NCI-H2029 treated with DMSO at 0.1 percent for 48 hours (cell line): ENCODE measurements around the gene MPHOSPH8.
"Not testable (repeated sequence)": the region's sequence is repeated elsewhere in the genome, so short reads cannot be mapped to it uniquely, and the experiment has no call there.

Experiments
- DNase-seq: peaks from one replicate; lab custom pipeline; 2025; lab: John Stamatoyannopoulos, UW

Gene MPHOSPH8

GRCh38 chr13:19624265-19624664 lies 9.2 kb upstream of the MPHOSPH8 start:
- DNase-seq = no peak

GRCh38 chr13:19632915-19633478 lies 462 bp upstream of the MPHOSPH8 start:
- no peak for DNase-seq

- no peak for DNase-seq
Observed at GRCh38 chr13:19634256-19634740, 839 bp downstream of the MPHOSPH8 start.

- DNase-seq = not testable (repeated sequence)
Observed at GRCh38 chr13:19635926-19636325, 2.5 kb downstream of the MPHOSPH8 start.

GRCh38 chr13:19643652-19644051 lies 10.2 kb downstream of the MPHOSPH8 start:
- DNase-seq = no peak

- no peak for DNase-seq
Observed at GRCh38 chr13:19645000-19645399, 11.5 kb downstream of the MPHOSPH8 start.

GRCh38 chr13:19646063-19646462 lies 12.6 kb downstream of the MPHOSPH8 start:
- DNase-seq = no peak

GRCh38 chr13:19650742-19651141 lies 17.3 kb downstream of the MPHOSPH8 start:
- DNase-seq = no peak

- no peak for DNase-seq
Observed at GRCh38 chr13:19657872-19658591, 24.6 kb downstream of the MPHOSPH8 start.

- DNase-seq = no peak
Observed at GRCh38 chr13:19658831-19659230, 25.4 kb downstream of the MPHOSPH8 start.

GRCh38 chr13:19661126-19661525 lies 27.7 kb downstream of the MPHOSPH8 start:
- DNase-seq = no peak

GRCh38 chr13:19661561-19661960 lies 28.1 kb downstream of the MPHOSPH8 start:
- no peak for DNase-seq

GRCh38 chr13:19663416-19663979 lies 30.0 kb downstream of the MPHOSPH8 start:
- DNase-seq = no peak

- no peak for DNase-seq
Observed at GRCh38 chr13:19664481-19665230, 31.2 kb downstream of the MPHOSPH8 start.

GRCh38 chr13:19665427-19665859 lies 32.0 kb downstream of the MPHOSPH8 start:
- DNase-seq = no peak

GRCh38 chr13:19668778-19669177 lies 35.3 kb downstream of the MPHOSPH8 start:
- DNase-seq = no peak

GRCh38 chr13:19670147-19670546 lies 36.7 kb downstream of the MPHOSPH8 start:
- DNase-seq = no peak

GRCh38 chr13:19672990-19673389 lies 39.5 kb downstream of the MPHOSPH8 start:
- no peak for DNase-seq

- no peak for DNase-seq
Observed at GRCh38 chr13:19673473-19674430, 40.3 kb downstream of the MPHOSPH8 start.

GRCh38 chr13:19674898-19675297 lies 41.4 kb downstream of the MPHOSPH8 start:
- no peak for DNase-seq

GRCh38 chr13:19676168-19676567 lies 42.7 kb downstream of the MPHOSPH8 start:
- DNase-seq = no peak
